Motor neuron (in vitro differentiated cells): ENCODE results near the gene SUV39H2. TPM values are rescaled to one million over a fixed set of nuclear protein-coding genes. Genes with fewer than 3 reads are reported as not detected.

Experiments used
- ATAC-seq, 8 experiments: fragments of 200-7000 bp; cut with Tn5 transposase; replicated peaks in 6 of 8; 2 replicates each; pipeline ENCODE4 v1.8.0; 2021; ENCODE audit warnings: mild to moderate bottlenecking in 8 of 8, moderate library complexity in 8 of 8
- H3K27ac ChIP-seq, 2 donors: fragments of 250-450 bp; sonication (Bioruptor Pico); 2 replicates each; pipeline ENCODE4 v1.9.0; 2021; ENCODE audit warnings: antibody characterized with exemption in 2 of 2, mild to moderate bottlenecking in 2 of 2, moderate library complexity in 1 of 2
- H3K4me1 ChIP-seq, 2 donors: fragments of 250-450 bp; sonication (Bioruptor Pico); replicated peaks in 1 of 2; 2 replicates each; pipeline ENCODE4 v1.6.1; 2021; ENCODE audit warnings: antibody characterized with exemption in 2 of 2, mild to moderate bottlenecking in 2 of 2, moderate library complexity in 1 of 2
- H3K4me3 ChIP-seq, 5 donors: fragments of 250-450 bp; sonication (Bioruptor Pico); 2 replicates each; pipeline ENCODE4 v1.9.0; 2021; ENCODE audit warnings: antibody characterized with exemption in 5 of 5, mild to moderate bottlenecking in 5 of 5, moderate library complexity in 4 of 5
- WGBS, 10 experiments: fragments of 450-650 bp; shearing (Covaris generic); methylation state at CpG; one replicate each; pipeline ENCODE4 v1.0.0; 2022; 5-methylcytosine and 5-hydroxymethylcytosine counted together
- in situ Hi-C, 9 experiments: fragments of 400-800 bp; cut with MboI; loops; one replicate each; pipeline ENCODE4 v1.15.0; 2021; ENCODE audit warnings: low sequenced_read_pairs in 9 of 9, low pct_unique_long_range_greater_than_20kb in 2 of 9; ENCODE audit not compliant: unreplicated experiment in 9 of 9
- total RNA-seq, 8 experiments: library from RNA; unstranded; fragments of 300-600 nt; gene quantifications; 2 replicates each; pipeline versions ENCODE4 v1.2.3 to v1.2.4, GENCODE V29; 2022

Gene SUV39H2
- total RNA-seq, 8 experiments from 2014 or later: 6.5 to 37.4 (median 18.6) TPM

DNA sequence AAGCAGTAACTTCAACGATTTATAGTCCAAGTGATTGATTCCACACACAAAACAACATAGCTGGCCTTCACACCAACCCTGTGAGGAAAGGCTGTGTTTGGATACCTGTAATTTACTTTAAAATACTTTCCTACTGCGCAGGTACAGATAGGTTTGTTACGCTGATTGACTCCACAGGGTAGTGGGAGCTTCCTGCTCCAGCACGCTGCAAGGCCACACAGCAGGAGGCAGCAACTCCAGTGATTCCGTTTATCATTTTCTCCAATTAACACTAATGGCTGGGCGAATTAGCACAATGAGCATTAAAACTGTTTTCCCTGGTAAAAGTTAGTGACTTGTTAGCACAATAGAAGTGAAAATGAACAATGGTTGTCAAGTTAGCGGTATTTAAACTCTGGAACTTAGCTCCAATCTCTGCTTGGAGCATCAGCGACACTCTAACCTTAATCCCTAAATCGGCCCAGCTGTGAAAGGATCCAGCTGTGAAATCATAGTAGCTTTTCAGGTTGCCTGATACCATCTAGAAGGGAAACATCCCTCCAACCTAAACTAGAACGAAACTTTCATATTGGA lies 74.3 kb downstream of the SUV39H2 start:
- ATAC-seq: no peak
- 0 to 89% (median 16%) methylated on average over 2 to 9 of the region's 10 CpGs; no CpG with 5 or more reads in 1 of the 10 experiments for WGBS, 10 experiments
- H3K27ac ChIP-seq: no peak overlapping the region
- peaks cover 5 to 7% of the 10 kb centered on the region in 2 donors for H3K4me1 ChIP-seq
- peak overlapping the region; percentile 55 to 97 (median 71) for H3K4me3 ChIP-seq
- in situ Hi-C loops: no loop called here

DNA sequence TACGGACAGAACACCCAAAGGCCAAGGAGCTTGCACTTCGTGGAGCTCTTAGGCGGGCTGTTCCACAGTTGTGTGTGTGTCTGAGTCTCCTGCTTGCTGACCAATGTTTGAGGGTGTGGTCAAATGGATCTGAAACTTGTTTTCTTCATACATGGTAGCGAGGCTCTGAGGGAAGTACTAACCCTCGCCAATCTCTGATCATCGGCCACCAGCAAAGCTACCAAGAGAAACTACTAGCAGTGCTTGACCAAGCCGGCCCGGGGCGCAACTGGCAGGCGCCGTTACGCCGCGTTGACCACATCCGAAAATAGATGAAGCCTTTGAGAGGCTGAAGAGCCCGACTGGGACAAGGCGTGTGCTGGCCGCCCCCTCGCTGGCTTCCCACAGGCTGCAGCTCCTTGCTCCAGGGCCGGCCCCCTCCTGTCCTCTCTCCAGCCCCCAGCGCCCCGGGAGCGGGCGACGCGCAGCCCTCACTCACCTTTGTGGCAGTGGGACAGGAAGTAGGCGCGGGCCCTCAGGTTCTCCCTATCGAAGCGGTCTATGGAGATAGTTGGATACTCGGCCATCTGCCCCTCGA lies 74.8 kb downstream of the SUV39H2 start:
- in situ Hi-C loops: no loop called here
- peak overlapping the region; percentile 55 to 97 (median 71) for H3K4me3 ChIP-seq
- peak; percentile 50 to 79 (median 73) for ATAC-seq
- H3K27ac ChIP-seq: no peak overlapping the region
- 0 to 6% (median 1%) methylated on average over 2 to 9 of the region's 32 CpGs; no CpG with 5 or more reads in 6 of the 10 experiments for WGBS, 10 experiments
- H3K4me1 ChIP-seq: peaks cover 5 to 7% of the 10 kb centered on the region in 2 donors

Other genes with a start within 250 kb of the SUV39H2 start
- 10 to 100 TPM in 7 of 8 experiments, 1 to 10 TPM in 1; 2.0 to 60.4 (median 25.4) TPM for gene FAM107B, start 104.0 kb upstream of the SUV39H2 start, total RNA-seq
- 1 to 10 TPM in 5 of 8 experiments, under 1 TPM in 3; 0.81 to 3.6 (median 1.1) TPM for gene CDNF, start 40.8 kb upstream of the SUV39H2 start, total RNA-seq
- gene HSPA14, start 40.6 kb upstream of the SUV39H2 start, total RNA-seq: 10 to 100 TPM in 6 of 8 experiments, 1 to 10 TPM in 2; 9.3 to 28.7 (median 14.5) TPM
- gene MSANTD7, start 40.6 kb upstream of the SUV39H2 start, total RNA-seq: 10 to 100 TPM; 17.4 to 26.4 (median 19.4) TPM
- gene DCLRE1C, start 75.2 kb downstream of the SUV39H2 start, total RNA-seq: 10 to 100 TPM in 4 of 8 experiments, 1 to 10 TPM in 4; 7.3 to 20.8 (median 11.2) TPM
- gene MEIG1, start 80.5 kb downstream of the SUV39H2 start, total RNA-seq: 1 to 10 TPM in 6 of 8 experiments, not detected in 2; 1.3 to 3.3 (median 2.1) TPM
- 1 to 10 TPM in 1 of 8 experiments, under 1 TPM in 2, not detected in 5; 0.24 to 1.2 (median 0.63) TPM for gene OLAH, start 165.1 kb downstream of the SUV39H2 start, total RNA-seq
- gene ACBD7, start 209.9 kb downstream of the SUV39H2 start, total RNA-seq: 10 to 100 TPM in 2 of 8 experiments, 1 to 10 TPM in 6; 1.6 to 20.6 (median 2.1) TPM
- gene RPP38, start 218.5 kb downstream of the SUV39H2 start, total RNA-seq: 10 to 100 TPM; 14.0 to 27.4 (median 21.7) TPM